Adrenal gland (tissue), 5 donors: ENCODE data around the gene ANKRD42.

Experiments used
- POLR2A ChIP-seq, 2 donors: fragments of 450-650 bp; IDR thresholded peaks; one replicate each; pipeline ENCODE4 v1.6.1; 2017; ENCODE audit warnings: antibody characterized with exemption in 2 of 2, mild to moderate bottlenecking in 2 of 2, moderate library complexity in 1 of 2
- TF ChIP-seq, protein P1 (sequence below), 6 experiments: fragments of 450-650 bp in 4 of 6; fragments of 200-600 bp in 2 of 6; sonication (generic) in 1 of 6; IDR thresholded peaks; 1 replicate in 5 of 6; 2 replicates in 1 of 6; pipeline versions ENCODE4 v1.5.1 to v1.8.0; 2016 to 2021; ENCODE audit warnings: antibody characterized with exemption in 6 of 6, mild to moderate bottlenecking in 2 of 6, moderate library complexity in 1 of 6
- donor health status: DM: no; HTN: no; CAD: no.

DNA sequence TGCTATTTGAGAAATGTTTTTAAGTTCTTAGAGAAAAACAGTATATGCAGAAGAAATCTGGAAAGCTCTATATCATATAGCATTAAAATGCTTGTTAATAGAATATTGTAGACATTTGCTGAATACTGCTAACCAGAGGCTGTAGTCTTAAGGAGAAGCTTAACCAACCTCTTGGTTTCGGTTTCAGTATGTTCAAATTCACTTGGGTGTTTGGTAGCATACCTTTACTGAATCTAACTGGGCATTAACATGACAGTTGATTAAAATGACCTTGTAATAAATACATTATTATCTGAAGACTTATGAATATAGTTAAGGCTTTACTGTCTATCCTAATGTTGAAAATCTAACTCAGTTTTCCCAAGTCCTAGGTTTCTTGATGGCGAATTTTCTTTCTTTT is 31.1 kb upstream of the ANKRD42 start:
- TF ChIP-seq, protein P1, sequence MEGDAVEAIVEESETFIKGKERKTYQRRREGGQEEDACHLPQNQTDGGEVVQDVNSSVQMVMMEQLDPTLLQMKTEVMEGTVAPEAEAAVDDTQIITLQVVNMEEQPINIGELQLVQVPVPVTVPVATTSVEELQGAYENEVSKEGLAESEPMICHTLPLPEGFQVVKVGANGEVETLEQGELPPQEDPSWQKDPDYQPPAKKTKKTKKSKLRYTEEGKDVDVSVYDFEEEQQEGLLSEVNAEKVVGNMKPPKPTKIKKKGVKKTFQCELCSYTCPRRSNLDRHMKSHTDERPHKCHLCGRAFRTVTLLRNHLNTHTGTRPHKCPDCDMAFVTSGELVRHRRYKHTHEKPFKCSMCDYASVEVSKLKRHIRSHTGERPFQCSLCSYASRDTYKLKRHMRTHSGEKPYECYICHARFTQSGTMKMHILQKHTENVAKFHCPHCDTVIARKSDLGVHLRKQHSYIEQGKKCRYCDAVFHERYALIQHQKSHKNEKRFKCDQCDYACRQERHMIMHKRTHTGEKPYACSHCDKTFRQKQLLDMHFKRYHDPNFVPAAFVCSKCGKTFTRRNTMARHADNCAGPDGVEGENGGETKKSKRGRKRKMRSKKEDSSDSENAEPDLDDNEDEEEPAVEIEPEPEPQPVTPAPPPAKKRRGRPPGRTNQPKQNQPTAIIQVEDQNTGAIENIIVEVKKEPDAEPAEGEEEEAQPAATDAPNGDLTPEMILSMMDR (IDR thresholded peaks at IDR 0.05), result no peak
- TF ChIP-seq POLR2A (IDR thresholded peaks at IDR 0.05), result no peak
